AG08396 (cell line): ENCODE measurements around the gene TMEM120B.

Experiments used
- DNase-seq: peaks from one replicate; pipeline ENCODE4 v3.0.0; 2012; ENCODE audit warnings: low spot score, mixed read lengths

Gene TMEM120B

DNA sequence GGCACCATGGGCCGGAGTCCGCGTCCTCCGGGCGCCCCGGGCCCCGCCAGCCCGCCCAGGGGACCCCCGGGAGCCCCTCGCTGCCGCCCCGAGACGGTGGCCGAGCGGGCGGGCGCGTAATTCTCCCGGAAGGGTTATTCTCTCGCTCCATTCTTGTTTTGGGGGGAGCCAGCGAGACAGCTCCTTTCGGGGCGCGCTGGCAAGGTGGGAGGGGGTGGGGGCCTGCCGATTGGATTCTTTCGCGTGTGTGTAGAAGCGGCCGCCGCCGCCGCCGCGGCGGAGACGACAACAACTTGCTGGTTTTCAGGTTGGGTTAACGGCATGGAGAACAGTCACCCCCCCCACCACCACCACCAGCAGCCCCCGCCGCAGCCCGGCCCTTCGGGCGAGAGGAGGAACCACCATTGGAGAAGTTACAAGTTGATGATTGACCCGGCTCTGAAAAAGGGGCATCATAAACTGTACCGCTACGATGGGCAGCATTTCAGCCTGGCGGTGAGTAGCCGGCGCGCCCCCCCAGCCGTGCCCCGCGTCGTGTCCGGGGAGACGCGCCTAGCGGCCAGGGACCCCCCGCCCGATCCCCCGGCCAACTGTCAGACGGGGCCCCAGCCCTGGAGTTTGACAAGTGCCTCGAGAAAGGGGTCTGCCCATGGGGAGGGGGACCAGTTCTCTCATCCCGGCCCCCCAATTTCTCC, 92.0 kb downstream of the TMEM120B start:
- DNase-seq = no peak

DNA sequence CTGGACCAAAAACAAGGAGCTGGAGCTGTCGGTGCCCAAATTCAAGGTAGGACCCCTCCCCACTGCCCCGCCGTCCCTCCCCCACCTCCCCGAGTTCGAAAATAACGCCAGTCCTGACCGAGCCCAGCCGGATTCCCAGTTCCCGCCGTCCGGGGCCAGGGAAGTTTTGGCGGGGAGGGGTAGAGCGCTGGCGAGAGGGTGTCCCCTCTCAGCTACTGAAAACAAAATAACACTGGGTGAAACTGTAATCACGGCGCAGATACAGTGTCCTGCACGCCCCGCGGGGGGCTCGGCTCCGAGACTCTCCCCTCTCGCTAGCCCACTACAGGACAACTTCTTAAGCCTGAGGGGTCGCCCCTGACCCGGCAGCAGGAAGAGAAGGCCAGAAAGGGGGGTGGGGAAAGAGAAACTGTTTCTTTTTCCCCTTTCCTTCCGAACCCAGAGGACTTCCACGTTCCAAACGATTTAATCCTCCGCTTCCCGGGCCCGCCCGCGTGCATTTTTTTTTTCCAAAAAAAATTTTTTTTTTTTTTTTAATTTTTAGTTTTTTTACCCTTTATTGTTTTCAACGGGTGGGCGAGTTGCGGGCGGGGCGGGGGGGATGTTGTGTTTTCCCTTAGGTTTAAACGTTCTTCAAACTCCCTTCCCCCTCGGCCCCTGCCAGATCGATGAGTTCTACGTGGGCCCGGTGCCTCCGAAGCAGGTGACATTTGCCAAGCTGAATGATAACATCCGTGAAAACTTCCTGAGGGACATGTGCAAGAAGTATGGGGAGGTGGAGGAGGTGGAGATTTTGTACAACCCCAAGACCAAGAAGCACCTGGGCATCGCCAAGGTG, 92.8 kb downstream of the TMEM120B start:
- no peak for DNase-seq

DNA sequence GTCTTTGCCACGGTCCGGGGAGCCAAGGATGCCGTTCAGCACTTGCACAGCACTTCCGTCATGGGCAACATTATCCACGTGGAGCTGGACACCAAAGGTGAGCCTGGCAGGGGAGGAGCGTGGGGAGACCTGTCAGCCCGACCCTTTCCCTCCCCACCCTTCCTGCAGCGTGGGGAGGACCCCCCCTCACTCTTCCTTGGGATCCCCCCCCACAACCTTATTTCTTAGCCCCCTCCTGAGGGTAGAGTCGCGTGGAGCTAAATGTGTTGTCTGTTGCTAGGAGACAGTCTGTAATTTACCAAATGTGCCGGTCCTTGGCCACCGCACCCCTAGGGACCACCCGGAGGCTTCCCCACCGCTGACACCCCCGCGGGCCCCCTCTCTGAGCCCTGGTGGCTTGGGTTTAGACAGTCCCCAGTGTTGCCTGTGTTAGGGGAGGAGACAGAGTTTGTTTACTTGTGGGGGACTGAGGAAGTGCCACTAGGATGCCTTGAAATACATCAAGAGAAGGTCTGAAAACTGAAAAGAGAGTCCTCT, 93.5 kb downstream of the TMEM120B start:
- DNase-seq = no peak

DNA sequence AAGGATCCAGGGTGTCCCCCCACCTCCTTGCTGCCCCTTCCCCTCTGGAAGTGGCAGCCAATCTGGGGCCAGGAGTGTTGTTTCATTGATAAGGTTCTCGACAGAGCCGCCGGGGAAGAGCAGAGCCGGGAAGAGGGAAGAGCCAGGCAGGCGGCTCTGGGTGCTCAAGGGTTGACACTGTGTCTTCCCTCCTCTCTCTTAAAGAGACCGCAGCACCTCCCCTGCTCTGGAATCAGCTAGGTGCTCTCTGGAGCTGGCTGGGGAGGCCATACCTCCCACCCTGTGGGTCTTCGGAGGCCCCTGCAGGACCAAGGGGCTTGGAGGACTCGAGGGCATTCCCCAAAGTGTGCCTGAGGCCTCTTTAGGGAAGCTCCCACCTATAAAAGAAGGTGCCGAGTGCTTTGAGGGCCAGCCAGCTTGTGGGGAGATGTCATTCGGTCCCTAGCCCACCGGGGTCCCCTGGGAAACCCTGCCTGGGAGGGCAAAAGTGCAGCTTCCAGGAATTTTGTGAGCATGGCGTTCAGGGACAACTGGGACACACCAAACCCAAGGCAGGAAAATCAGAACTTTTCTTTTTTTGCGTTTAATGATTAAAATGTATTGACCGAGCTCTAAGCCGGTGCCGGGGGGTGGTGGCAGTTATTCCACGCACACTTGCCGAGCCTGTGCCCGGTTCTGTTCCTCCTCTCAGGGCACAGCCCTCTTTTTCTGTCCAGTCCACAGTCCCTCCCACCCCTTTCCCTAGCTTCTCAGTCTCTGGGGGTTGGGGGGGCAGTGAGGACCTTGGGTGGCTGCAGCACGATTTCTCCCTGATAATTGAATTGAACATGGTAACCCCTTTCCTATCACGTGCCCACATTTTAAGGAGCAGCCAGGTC, 94.2 kb downstream of the TMEM120B start:
- no peak for DNase-seq

DNA sequence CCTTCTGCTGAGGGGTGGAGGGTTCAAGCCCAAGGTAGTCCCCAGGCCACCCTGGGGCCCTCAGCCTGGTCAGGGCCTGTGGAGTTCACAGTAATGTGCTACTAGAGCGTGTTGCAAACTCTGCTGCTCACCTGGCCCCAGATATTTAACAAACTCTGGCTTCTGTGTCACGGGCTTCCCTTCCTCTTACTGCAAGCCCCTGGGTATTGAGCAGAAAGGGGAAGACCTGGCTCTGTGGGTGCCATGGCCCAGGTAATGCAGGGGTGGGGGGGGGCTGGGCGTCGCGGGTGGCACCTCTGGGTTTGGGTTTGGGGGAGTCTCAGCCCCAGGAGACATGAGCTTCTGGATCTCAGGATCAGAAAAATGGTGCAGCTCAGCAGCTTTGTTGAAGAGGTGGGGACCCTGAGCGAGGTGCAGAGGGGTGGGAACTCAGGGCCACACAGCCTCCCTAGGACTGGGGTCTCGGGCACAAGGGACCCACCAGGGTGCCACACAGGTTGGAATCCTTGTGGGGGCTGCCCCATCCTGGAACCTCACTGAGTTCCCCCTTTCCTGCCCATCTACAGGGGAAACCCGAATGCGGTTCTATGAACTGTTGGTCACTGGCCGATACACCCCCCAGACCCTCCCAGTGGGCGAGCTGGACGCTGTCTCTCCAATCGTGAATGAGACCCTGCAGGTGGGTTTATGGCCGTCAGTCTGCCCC, 95.2 kb downstream of the TMEM120B start:
- DNase-seq = no peak

DNA sequence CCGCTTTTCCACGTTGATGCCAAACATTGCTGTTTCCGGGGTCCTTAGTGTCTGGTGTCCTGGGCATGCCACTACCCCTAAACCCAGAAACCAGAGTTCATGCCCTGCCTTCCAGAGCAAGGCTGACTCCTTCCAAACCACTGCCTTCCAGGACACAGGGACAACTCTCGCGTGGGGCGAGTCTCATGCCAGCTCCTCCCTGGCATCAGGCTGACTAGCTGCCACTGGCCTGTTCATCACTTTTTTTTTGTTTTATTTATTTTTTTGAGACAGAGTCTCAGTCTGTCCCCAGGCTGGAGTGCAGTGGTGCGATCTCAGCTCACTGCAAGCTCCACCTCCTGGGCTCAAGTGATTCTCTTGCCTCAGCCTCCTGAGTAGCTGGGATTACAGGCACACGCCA, 96.1 kb downstream of the TMEM120B start:
- DNase-seq = no peak

DNA sequence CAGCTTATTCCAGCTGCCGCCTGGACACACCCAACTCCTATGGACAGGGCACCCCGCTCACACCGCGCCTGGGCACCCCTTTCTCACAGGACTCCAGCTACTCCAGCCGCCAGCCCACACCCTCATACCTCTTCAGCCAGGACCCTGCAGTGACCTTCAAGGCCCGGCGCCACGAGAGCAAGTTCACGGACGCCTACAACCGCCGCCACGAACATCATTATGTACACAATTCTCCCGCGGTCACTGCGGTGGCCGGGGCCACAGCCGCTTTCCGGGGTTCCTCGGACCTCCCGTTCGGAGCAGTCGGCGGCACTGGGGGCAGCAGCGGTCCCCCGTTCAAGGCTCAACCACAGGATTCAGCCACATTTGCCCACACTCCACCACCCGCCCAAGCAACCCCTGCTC, 97.2 kb downstream of the TMEM120B start:
- no peak for DNase-seq

DNA sequence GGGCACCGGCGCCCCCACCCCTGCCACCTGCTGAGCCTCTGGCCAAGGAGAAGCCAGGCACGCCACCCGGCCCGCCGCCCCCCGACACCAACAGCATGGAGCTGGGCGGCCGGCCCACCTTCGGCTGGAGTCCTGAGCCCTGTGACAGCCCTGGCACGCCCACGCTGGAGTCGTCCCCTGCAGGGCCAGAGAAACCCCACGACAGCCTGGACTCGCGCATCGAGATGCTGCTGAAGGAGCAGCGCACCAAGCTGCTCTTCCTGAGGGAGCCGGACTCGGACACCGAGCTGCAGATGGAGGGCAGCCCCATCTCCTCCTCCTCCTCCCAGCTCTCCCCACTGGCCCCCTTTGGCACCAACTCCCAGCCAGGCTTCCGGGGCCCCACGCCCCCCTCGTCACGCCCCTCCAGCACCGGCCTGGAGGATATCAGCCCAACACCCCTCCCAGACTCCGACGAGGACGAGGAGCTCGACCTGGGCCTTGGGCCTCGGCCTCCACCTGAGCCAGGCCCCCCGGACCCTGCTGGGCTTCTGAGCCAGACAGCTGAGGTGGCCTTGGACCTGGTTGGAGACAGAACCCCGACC, 97.8 kb downstream of the TMEM120B start:
- DNase-seq = no peak

DNA sequence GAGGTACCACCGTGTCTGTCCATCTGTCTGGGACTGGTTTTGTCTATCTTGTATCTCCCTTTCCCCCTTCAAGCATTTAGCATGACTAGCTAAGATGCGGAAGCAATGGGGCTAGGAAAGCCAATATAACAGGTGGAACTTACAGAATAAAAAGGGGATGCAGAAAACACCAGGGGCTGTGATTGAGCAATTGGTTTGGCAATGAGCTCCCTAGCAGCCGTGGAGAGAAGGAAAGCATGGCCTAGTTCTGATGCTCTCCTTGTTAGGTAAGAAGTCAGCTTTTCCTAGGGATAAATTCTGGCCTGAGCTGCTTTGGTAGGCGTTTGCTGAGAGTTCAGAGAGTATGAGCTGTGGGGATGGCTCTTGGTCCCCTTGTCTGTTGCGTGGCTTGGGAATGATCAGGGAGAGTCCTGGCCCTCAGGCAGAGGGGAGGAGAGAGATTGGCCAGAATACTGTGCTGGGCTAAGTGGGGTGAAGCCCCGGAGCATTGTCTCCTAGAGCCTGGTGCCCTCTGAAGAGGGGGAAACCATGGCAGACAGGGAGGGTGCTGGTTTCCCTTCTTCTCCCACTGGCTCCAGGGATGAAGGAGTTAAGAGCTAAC, 98.4 kb downstream of the TMEM120B start:
- no peak for DNase-seq

DNA sequence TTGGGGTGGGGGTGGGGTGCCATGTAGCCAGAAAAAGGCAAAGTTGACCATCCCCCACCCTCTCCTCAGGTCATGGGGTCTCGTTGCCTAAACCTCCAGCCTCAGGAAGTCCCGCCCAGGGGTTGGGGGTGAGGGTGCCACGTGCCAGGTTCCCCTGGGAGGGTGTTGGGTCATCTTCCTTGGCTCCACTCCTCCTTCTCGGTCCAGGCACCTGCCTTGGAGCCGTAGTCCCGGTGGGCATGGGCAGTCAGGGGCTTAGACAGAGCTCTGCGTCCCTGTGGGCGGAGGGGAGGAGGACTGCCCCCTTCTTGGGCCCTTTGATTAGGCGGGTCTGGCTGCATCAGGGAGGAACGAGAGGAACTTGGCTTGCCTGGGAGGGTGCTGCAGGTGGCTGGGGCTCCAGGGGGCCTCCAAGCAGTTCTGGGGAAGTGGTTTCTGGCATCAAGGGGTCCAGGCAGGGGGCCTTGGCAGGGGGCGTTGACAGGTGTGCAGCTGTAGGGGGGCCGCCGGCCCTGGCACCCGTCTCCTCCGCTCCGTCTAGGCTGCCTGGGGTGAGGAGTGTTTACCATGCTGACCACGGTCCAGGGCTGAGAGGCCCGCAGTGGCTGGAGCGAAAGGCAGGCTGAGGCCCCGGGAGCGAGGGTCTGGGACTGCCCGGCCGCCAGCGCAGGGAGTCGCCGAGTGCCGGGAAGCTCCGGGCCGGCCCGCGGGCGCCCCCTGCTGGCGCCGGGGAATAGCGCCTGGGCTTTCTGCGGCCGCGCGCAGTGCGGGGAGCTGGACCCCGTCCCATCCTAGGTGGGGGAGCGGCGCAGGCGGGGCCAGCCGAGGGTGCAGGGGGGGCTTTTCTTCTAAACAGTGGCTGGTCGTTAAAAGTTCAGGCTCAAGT, 99.1 kb downstream of the TMEM120B start:
- peak; percentile 95 for DNase-seq

DNA sequence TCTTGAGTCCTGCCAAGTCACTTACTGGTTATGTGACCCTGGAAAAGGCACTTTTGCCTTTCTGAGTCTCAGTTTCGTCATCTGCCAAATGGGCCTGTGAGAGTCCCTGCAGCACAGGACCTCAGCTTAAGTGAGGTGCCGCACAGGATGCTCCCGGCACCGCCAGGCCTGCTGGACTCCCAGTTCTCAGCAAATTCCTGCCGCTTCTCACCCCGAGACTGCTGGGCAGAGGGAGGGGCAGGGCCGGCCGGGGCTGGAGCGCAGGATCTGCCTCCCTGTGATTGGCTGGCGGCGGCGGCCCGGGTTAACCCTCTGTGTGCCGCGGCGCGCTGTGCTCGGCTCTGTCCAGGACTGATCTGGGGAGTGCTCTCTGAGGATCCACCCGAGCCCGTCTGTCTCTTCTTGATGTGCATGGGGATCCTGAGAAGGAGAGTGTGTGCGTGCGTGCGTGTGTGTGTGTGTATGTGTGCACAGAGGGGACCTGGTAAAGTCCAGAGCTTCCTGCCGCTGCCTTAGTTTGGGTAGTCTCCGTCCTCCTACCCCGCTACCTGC, 99.8 kb downstream of the TMEM120B start:
- peak; percentile 97 for DNase-seq

DNA sequence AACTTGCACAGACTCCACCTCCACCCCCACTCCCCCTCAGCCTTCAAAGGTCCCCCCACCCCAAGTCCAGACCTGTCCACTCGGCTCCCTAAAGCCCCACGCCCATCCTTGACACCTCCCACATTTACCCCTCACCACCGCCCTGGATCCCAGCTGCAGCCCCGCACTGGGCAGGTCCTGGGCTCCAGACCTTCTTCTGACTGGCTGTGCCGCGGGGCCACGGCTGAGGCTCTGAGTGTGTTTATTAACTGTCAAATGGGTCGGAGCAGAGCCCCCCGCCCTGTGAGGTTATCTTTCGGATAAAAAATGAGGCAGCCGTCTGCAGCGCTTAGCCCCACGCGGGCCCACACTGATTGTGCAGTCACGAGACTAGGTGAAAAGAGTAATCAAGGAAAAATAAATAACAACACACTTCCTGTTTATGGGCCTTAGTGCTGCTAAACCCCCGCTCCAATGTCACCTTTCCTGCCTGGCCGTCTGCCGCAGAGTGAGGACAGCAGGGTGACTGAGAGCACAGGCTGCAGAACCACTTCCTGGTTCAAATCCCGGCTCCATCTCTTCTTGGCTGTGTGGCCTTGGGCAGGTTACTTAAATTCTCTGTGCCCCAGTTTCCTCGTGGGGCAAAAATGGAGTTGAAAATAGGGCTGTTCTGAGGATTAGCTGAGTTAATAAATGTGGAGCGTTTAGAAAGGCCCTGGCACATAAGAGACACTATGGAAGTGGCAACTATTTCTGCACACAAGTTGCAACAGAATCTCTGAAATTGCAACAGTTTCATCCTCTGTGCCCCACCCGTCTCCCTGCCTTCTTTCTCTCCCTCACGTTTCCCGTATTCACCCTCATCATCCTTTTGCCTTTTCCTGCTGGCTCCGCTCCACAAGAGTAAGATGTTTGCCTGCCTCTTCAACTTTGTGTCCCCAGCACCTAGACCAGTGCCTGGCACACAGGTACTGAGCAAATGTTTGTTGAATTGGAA, 100.7 kb downstream of the TMEM120B start:
- DNase-seq = no peak

DNA sequence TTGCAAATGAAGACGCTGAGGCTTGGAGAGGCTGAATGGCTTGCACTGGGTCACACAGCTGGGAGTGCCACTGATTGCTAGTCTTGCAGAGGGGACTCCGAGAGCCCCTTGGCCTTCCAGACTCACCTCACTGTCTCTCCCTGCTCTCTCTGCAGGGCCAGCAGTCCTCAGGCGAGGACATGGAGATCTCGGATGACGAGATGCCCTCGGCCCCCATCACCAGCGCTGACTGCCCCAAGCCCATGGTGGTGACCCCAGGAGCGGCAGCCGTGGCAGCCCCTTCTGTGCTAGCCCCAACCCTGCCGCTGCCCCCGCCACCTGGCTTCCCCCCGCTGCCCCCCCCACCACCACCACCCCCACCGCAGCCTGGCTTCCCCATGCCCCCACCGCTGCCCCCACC, 101.4 kb downstream of the TMEM120B start:
- no peak for DNase-seq

DNA sequence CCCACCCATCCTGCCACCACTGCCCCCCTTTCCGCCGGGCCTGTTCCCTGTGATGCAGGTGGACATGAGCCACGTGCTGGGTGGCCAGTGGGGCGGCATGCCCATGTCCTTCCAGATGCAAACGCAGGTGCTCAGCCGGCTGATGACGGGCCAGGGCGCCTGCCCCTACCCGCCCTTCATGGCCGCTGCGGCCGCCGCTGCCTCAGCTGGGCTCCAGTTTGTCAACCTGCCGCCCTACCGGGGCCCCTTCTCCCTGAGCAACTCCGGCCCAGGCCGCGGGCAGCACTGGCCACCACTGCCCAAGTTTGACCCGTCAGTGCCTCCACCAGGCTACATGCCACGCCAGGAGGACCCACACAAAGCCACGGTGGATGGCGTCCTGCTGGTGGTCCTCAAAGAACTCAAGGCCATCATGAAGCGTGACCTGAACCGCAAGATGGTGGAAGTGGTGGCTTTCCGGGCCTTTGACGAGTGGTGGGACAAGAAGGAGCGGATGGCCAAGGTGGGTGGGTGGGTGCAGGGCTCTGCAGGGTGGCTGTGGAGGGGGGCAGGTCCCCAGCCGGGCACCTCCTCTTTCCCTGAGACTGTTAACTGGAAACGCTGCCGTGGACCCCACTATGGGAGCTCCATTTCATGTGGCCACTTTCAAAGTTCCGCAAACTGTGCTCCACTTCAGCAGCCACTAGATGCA, 102.0 kb downstream of the TMEM120B start:
- DNase-seq = no peak

DNA sequence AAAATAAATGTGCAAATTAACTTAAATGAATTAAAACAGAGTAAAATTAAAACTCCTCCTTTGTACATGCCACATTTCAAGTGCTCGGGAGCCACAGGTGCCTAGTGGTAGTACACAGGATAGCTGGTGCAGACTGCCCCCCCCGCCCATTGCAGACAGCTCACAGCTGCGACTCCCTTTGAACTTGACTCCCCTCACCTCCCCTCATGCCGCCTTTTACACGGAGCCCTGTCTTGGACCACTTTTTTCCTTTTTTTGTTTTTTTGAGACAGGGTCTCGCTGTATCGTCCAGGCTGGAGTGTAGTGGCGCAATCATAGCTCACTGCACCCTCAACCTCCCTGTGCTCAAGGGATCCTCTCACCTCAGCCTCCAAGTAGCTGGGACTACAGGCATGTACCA, 102.7 kb downstream of the TMEM120B start:
- no peak for DNase-seq

DNA sequence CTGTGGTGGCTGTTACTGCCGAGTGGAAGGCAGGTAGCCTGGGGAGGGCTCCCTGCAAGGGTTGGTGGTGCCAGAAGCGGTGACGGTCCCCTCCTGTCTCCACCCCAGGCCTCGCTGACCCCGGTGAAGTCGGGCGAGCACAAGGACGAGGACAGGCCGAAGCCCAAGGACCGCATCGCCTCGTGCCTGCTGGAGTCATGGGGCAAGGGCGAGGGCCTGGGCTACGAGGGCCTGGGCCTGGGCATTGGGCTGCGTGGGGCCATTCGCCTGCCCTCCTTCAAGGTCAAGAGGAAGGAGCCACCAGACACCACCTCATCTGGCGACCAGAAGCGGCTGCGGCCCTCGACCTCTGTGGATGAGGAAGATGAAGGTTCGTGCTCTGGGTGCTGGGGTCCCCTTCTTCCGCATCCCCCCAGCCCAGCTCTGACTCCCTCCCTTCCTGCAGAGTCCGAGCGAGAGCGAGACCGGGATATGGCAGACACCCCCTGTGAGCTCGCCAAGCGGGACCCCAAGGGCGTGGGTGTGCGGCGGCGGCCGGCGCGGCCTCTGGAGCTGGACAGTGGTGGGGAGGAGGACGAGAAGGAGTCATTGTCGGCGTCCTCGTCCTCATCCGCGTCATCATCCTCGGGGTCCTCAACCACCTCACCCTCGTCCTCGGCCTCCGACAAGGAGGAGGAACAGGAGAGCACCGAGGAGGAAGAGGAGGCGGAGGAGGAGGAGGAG, 104.5 kb downstream of the TMEM120B start:
- no peak for DNase-seq

DNA sequence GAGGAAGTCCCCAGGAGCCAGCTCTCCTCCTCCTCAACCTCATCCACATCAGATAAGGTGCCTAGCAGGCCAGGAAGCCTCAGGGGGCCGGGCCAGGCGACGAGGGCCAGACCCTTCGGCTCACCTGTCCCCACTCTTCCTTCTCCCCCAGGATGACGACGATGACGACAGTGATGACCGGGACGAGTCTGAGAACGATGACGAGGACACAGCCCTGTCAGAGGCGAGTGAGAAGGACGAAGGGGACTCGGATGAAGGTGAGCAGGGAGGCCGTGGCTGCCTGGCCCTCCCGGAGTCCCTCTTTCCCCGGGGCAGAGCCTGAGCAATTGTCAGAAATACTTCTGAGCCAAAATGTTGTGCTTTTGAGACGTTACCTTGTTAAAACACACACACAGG, 105.1 kb downstream of the TMEM120B start:
- no peak for DNase-seq
